OCI-LY3 (cell line): ENCODE data around the gene TVP23B.
"Not testable (repeated sequence)": the region's sequence is repeated elsewhere in the genome, so short reads cannot be mapped to it uniquely, and the experiment has no call there.

ENCODE experiments used
- EZH2phosphoT487 ChIP-seq: fragments of 200-600 bp; shearing (Covaris generic); IDR thresholded peaks from 2 replicates; pipeline ENCODE4 v1.6.1; 2018; ENCODE audit warnings: antibody characterized with exemption, mixed run types, low read depth
- TF ChIP-seq, protein P1 (sequence below): fragments of 200-600, 300-600 bp; sonication (generic); IDR thresholded peaks from 2 replicates; pipeline ENCODE4 v1.5.1; 2014; ENCODE audit warnings: antibody characterized with exemption, low read length, low read depth

DNA sequence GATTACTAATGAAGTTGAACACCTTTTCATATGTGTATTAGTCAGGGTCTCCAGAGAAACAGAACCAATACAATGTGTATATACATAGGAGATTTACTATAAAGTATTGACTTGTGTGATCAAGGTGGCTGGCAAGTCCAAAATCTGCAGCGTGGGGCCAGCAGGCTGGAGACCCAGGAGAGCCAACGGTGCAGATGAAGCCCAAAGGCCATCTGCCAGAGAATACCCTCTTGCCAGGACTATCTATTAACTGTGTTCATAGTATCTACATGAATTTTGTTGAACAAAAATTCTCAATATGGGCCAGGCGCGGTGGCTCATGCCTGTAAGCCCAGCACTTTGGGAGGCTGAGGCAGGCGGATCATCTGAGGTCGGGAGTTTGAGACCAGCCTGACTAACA is 20.8 kb upstream of the TVP23B start:
- TF ChIP-seq, protein P1, sequence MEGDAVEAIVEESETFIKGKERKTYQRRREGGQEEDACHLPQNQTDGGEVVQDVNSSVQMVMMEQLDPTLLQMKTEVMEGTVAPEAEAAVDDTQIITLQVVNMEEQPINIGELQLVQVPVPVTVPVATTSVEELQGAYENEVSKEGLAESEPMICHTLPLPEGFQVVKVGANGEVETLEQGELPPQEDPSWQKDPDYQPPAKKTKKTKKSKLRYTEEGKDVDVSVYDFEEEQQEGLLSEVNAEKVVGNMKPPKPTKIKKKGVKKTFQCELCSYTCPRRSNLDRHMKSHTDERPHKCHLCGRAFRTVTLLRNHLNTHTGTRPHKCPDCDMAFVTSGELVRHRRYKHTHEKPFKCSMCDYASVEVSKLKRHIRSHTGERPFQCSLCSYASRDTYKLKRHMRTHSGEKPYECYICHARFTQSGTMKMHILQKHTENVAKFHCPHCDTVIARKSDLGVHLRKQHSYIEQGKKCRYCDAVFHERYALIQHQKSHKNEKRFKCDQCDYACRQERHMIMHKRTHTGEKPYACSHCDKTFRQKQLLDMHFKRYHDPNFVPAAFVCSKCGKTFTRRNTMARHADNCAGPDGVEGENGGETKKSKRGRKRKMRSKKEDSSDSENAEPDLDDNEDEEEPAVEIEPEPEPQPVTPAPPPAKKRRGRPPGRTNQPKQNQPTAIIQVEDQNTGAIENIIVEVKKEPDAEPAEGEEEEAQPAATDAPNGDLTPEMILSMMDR: not testable (repeated sequence)
- not testable (repeated sequence) for TF ChIP-seq EZH2phosphoT487
